Measurements from ENCODE around the gene MOK. TPM values are rescaled to one million over a fixed set of nuclear protein-coding genes. Genes with fewer than 3 reads are reported as not detected.

MOK gene
- total RNA-seq, 2 donors from 2014 or later, result 60.3 to 102 TPM

- no peaks in the 10 kb centered on the region for H3K4me1 Mint-ChIP-seq
- Histone ChIP-seq H3K4me3 (ENCODE audit: low read length) (no peak overlapping the region), H3K4me1 (ENCODE audit: control insufficient read depth, insufficient read depth, low read length) (no peaks in the 10 kb centered on the region), H3K9ac (ENCODE audit: extremely low read depth, low read length, poor library complexity, severe bottlenecking) (no peak overlapping the region), H3K27me3 (ENCODE audit: control insufficient read depth, insufficient read depth, low read length, poor library complexity, severe bottlenecking) (no peaks in the 10 kb centered on the region), H3K27ac (ENCODE audit: low read depth, low read length) (no peak overlapping the region), H3K36me3 (ENCODE audit: control insufficient read depth, insufficient read depth, low read length) (peaks cover 53% of the 10 kb centered on the region), H3K9me3 (ENCODE audit: control insufficient read depth, low read length) (no peaks in the 10 kb centered on the region)
- no peak overlapping the region for H3K4me3 Mint-ChIP-seq
- TF ChIP-seq, protein P1, sequence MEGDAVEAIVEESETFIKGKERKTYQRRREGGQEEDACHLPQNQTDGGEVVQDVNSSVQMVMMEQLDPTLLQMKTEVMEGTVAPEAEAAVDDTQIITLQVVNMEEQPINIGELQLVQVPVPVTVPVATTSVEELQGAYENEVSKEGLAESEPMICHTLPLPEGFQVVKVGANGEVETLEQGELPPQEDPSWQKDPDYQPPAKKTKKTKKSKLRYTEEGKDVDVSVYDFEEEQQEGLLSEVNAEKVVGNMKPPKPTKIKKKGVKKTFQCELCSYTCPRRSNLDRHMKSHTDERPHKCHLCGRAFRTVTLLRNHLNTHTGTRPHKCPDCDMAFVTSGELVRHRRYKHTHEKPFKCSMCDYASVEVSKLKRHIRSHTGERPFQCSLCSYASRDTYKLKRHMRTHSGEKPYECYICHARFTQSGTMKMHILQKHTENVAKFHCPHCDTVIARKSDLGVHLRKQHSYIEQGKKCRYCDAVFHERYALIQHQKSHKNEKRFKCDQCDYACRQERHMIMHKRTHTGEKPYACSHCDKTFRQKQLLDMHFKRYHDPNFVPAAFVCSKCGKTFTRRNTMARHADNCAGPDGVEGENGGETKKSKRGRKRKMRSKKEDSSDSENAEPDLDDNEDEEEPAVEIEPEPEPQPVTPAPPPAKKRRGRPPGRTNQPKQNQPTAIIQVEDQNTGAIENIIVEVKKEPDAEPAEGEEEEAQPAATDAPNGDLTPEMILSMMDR (conservative IDR thresholded peaks at IDR 0.05), result no peak
- 93 to 99% methylated on average over 8 to 10 of the region's 10 CpGs for WGBS, 2 experiments (ENCODE audit: insufficient coverage in 1 of 2, insufficient read length in 1 of 2)
- no peaks in the 10 kb centered on the region for H3K27me3 Mint-ChIP-seq (ENCODE audit: insufficient read depth)
- DNase-seq, result no peak
- no peaks in the 10 kb centered on the region for H3K9me3 Mint-ChIP-seq
- peaks cover 61% of the 10 kb centered on the region for H3K36me3 Mint-ChIP-seq (ENCODE audit: low read depth)
- no peak overlapping the region for H3K27ac Mint-ChIP-seq
Observed at GRCh38 chr14:102351023-102351422, 46.1 kb upstream of the MOK start.

GRCh38 chr14:102348376-102348775, 43.4 kb upstream of the MOK start:
- 96 to 99% methylated on average over 13 to 16 of the region's 16 CpGs for WGBS, 2 experiments (ENCODE audit: insufficient coverage in 1 of 2, insufficient read length in 1 of 2)
- H3K27ac Mint-ChIP-seq, result no peak overlapping the region

DNA sequence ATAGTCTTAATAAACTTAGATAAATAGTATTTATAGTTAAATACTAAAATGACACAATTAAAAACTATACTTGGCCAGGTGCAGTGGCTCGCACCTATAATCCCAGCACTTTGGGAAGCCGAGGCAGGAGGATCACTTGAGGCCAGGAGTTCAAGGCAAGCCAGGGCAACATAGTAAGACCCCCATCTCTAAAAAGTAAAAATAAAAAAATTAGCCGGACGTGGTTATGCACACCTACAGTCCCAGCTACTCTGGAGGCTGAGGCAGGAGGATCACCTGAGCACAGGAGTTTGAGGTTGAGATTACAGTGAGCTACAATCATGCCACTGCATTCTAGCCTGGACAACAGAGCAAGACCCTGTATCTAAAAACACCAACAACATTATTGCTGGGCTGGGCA, 41.7 kb upstream of the MOK start:
- Mint-ChIP-seq H3K27ac (no peak overlapping the region), H3K36me3 (ENCODE audit: low read depth) (peaks cover 62% of the 10 kb centered on the region), H3K27me3 (ENCODE audit: insufficient read depth) (no peaks in the 10 kb centered on the region), H3K4me3 (no peak overlapping the region), H3K4me1 (no peaks in the 10 kb centered on the region), H3K9me3 (no peaks in the 10 kb centered on the region)
- H3K27me3 ChIP-seq (ENCODE audit: control insufficient read depth, insufficient read depth, low read length, poor library complexity, severe bottlenecking), result no peaks in the 10 kb centered on the region
- H3K4me1 ChIP-seq (ENCODE audit: control insufficient read depth, insufficient read depth, low read length), result no peaks in the 10 kb centered on the region
- DNase-seq, result no peak
- H3K36me3 ChIP-seq (ENCODE audit: control insufficient read depth, insufficient read depth, low read length), result peaks cover 43% of the 10 kb centered on the region
- H3K4me3 ChIP-seq (ENCODE audit: low read length), result no peak overlapping the region
- 94 to 100% methylated on average over 3 to 4 of the region's 4 CpGs for whole genome bisulfite sequencing, 2 experiments (ENCODE audit: insufficient coverage in 1 of 2, insufficient read length in 1 of 2)
- no peak overlapping the region for H3K27ac ChIP-seq (ENCODE audit: low read depth, low read length)
- H3K9ac ChIP-seq (ENCODE audit: extremely low read depth, low read length, poor library complexity, severe bottlenecking), result no peak overlapping the region
- TF ChIP-seq, protein P1 (conservative IDR thresholded peaks at IDR 0.05), result no peak
- H3K9me3 ChIP-seq (ENCODE audit: control insufficient read depth, low read length), result no peaks in the 10 kb centered on the region

More at GRCh38 chr14:102348376-102348775, 43.4 kb upstream of the MOK start:
- H3K27me3 ChIP-seq (ENCODE audit: control insufficient read depth, insufficient read depth, low read length, poor library complexity, severe bottlenecking), result no peaks in the 10 kb centered on the region
- Mint-ChIP-seq H3K4me3 (no peak overlapping the region), H3K9me3 (no peaks in the 10 kb centered on the region), H3K27me3 (ENCODE audit: insufficient read depth) (no peaks in the 10 kb centered on the region), H3K4me1 (no peaks in the 10 kb centered on the region), H3K36me3 (ENCODE audit: low read depth) (peaks cover 54% of the 10 kb centered on the region)
- no peak overlapping the region for H3K27ac ChIP-seq (ENCODE audit: low read depth, low read length)
- peaks cover 38% of the 10 kb centered on the region for H3K36me3 ChIP-seq (ENCODE audit: control insufficient read depth, insufficient read depth, low read length)
- no peaks in the 10 kb centered on the region for H3K9me3 ChIP-seq (ENCODE audit: control insufficient read depth, low read length)
- no peak overlapping the region for H3K9ac ChIP-seq (ENCODE audit: extremely low read depth, low read length, poor library complexity, severe bottlenecking)
- TF ChIP-seq, protein P1 (conservative IDR thresholded peaks at IDR 0.05), result no peak
- no peak for DNase-seq
- no peaks in the 10 kb centered on the region for H3K4me1 ChIP-seq (ENCODE audit: control insufficient read depth, insufficient read depth, low read length)
- no peak overlapping the region for H3K4me3 ChIP-seq (ENCODE audit: low read length)

All from endodermal cell (in vitro differentiated cells).